ENCODE measurements around the gene SUDS3. TPM values are rescaled to one million over a fixed set of nuclear protein-coding genes. Genes with fewer than 3 reads are reported as not detected.

The SUDS3 gene
- total RNA-seq, 1 donor from 2014 or later: 28.5 TPM

DNA sequence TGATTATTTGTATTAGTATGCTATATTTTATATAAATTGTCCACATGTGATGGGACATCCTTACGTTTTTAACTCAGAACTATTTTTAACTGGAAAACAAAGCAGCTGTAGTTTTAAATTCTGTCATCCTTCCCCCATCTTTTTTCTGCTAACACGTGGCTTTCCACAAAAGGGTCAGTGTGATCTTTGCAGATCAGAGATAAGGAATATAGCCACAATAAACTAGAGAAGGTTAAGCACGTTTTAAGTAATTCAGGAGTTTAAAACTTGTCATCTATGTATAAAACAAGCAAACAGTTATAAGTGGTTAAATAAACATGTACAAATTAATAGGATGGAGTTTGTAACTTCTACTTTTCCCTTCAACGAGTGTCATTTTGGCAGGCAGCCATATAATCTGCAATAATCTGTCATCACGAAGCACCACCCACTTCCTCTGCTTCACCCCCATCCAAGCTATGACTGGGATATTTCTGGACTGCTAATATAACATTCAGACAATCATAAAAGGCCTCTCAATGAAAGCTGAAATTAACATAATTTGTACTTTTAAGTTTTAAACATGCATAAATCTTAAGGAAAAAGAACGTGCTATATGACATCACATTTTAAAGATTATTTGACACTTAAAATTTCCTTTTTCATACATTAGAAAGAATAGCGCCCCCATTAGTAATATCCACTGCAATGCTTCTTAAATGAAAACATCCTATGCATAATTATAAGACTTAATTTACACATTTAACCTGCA, 18.9 kb upstream of the SUDS3 start:
- H3K4me3 ChIP-seq: peak overlapping the region; percentile 42
- peak; percentile 78 for ATAC-seq
- no peaks in the 10 kb centered on the region for H3K9me3 ChIP-seq
- no peaks in the 10 kb centered on the region for H3K27me3 ChIP-seq (ENCODE audit: low read depth)
- peaks cover 61% of the 10 kb centered on the region for H3K4me1 ChIP-seq
- intact Hi-C loops (cut with DNase I): no loop called here
- H3K36me3 ChIP-seq: no peaks in the 10 kb centered on the region
- DNase-seq: no peak
- H3K27ac ChIP-seq: peak overlapping the region; percentile 59
- TF ChIP-seq, protein P1, sequence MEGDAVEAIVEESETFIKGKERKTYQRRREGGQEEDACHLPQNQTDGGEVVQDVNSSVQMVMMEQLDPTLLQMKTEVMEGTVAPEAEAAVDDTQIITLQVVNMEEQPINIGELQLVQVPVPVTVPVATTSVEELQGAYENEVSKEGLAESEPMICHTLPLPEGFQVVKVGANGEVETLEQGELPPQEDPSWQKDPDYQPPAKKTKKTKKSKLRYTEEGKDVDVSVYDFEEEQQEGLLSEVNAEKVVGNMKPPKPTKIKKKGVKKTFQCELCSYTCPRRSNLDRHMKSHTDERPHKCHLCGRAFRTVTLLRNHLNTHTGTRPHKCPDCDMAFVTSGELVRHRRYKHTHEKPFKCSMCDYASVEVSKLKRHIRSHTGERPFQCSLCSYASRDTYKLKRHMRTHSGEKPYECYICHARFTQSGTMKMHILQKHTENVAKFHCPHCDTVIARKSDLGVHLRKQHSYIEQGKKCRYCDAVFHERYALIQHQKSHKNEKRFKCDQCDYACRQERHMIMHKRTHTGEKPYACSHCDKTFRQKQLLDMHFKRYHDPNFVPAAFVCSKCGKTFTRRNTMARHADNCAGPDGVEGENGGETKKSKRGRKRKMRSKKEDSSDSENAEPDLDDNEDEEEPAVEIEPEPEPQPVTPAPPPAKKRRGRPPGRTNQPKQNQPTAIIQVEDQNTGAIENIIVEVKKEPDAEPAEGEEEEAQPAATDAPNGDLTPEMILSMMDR (IDR thresholded peaks at IDR 0.05): peak; percentile 15

- no peak for DNase-seq
- TF ChIP-seq, protein P1 (IDR thresholded peaks at IDR 0.05): no peak
- no peaks in the 10 kb centered on the region for H3K9me3 ChIP-seq
- H3K27ac ChIP-seq: peak overlapping the region; percentile 66
- H3K4me3 ChIP-seq: peak overlapping the region; percentile 42
- ATAC-seq: no peak
- peaks cover 61% of the 10 kb centered on the region for H3K4me1 ChIP-seq
- no peaks in the 10 kb centered on the region for H3K36me3 ChIP-seq
- H3K27me3 ChIP-seq (ENCODE audit: low read depth): no peaks in the 10 kb centered on the region
- intact Hi-C loops (cut with DNase I): no loop called here
Measured at GRCh38 chr12:118358008-118358359, 18.4 kb upstream of the SUDS3 start.

GRCh38 chr12:118358612-118359540, 17.5 kb upstream of the SUDS3 start:
- Histone ChIP-seq H3K4me3 (peak overlapping the region; percentile 42), H3K27ac (peak overlapping the region; percentile 66)

GRCh38 chr12:118359541-118359915, 16.8 kb upstream of the SUDS3 start:
- intact Hi-C loops (cut with DNase I): no loop called here
- Histone ChIP-seq H3K9me3 (no peaks in the 10 kb centered on the region), H3K36me3 (no peaks in the 10 kb centered on the region), H3K4me1 (peaks cover 61% of the 10 kb centered on the region), H3K27ac (peak overlapping the region; percentile 66), H3K27me3 (ENCODE audit: low read depth) (no peaks in the 10 kb centered on the region), H3K4me3 (peak overlapping the region; percentile 42)
- DNase-seq (no peak), ATAC-seq (peak; percentile 55 to 65)
- TF ChIP-seq, protein P1 (IDR thresholded peaks at IDR 0.05): no peak

More at GRCh38 chr12:118358612-118359540, 17.5 kb upstream of the SUDS3 start:
- ATAC-seq (peak; percentile 63 to 81), DNase-seq (no peak)
- H3K27me3 ChIP-seq (ENCODE audit: low read depth): no peaks in the 10 kb centered on the region
- TF ChIP-seq, protein P1 (IDR thresholded peaks at IDR 0.05): no peak
- intact Hi-C loops (cut with DNase I): no loop called here
- peaks cover 61% of the 10 kb centered on the region for H3K4me1 ChIP-seq
- no peaks in the 10 kb centered on the region for H3K9me3 ChIP-seq
- H3K36me3 ChIP-seq: no peaks in the 10 kb centered on the region

DNA sequence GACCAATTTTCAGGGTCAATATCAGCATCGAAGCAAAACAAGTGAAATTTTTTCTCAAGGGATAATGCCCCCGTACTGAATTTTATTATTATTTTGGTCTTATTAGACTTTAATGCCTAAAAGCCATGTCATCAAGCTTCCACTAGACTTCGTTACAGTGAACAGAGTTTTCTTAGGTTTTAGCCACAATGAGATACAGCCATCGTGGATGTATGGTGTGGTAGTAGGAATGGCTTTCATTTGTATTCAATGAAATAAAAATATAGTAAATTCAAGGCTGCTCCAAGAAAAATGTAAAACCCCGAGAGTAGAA, 15.3 kb upstream of the SUDS3 start:
- Histone ChIP-seq H3K27ac (no peak overlapping the region), H3K4me1 (peaks cover 54% of the 10 kb centered on the region), H3K9me3 (no peaks in the 10 kb centered on the region), H3K4me3 (no peak overlapping the region), H3K36me3 (no peaks in the 10 kb centered on the region), H3K27me3 (ENCODE audit: low read depth) (no peaks in the 10 kb centered on the region)
- no peak for DNase-seq
- TF ChIP-seq, protein P1 (IDR thresholded peaks at IDR 0.05): no peak
- intact Hi-C loops (cut with DNase I): no loop called here
- ATAC-seq: no peak
